ENCODE data around the gene HIP1R. TPM values are rescaled to one million over a fixed set of nuclear protein-coding genes. Genes with fewer than 3 reads are reported as not detected.

HIP1R gene
- total RNA-seq, 4 donors from 2014 or later: 208 to 265 (median 238) TPM

DNA sequence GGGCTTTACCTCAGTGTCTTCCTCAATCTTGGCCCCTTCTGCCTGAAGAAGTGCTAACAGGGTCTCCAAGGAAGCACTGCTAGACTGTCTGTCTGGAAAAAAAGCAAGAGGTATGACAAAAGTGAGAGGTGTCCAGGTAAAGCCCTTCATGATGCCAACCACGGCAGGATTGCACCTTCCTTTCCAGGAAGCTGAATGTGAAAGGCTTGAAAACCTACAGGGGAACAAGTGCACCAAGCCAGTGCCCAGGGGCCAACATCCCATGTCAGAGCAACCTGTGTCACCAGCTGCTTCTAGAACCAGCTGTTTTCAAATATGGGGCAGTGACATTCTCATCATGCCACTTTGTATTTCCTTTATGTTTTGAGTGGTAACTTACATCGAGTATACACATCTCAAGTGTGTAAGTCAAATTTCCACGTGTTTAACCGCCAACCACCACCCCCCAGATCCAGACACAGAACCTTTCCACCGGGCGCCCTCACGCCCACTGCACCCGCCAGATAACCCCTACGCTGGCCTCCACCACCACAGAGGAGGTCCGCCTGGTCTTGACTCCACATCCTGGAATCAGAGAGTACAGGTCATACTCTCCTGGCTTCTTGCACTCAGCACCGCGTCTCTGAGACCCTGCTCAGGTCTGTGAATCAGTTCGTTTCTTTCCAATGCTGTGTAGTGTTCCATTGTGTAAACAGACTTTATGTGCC, 33.4 kb downstream of the HIP1R start:
- TF ChIP-seq, protein P1, sequence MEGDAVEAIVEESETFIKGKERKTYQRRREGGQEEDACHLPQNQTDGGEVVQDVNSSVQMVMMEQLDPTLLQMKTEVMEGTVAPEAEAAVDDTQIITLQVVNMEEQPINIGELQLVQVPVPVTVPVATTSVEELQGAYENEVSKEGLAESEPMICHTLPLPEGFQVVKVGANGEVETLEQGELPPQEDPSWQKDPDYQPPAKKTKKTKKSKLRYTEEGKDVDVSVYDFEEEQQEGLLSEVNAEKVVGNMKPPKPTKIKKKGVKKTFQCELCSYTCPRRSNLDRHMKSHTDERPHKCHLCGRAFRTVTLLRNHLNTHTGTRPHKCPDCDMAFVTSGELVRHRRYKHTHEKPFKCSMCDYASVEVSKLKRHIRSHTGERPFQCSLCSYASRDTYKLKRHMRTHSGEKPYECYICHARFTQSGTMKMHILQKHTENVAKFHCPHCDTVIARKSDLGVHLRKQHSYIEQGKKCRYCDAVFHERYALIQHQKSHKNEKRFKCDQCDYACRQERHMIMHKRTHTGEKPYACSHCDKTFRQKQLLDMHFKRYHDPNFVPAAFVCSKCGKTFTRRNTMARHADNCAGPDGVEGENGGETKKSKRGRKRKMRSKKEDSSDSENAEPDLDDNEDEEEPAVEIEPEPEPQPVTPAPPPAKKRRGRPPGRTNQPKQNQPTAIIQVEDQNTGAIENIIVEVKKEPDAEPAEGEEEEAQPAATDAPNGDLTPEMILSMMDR (IDR thresholded peaks at IDR 0.05): no peak
- no peak for TF ChIP-seq POLR2A (IDR thresholded peaks at IDR 0.05)
- peak overlapping the region in 3 of 4 donors; percentile 64 to 88 (median 81) for H3K27ac ChIP-seq
- H3K27me3 ChIP-seq: no peaks in the 10 kb centered on the region
- no peak overlapping the region for H3K4me3 ChIP-seq
- H3K36me3 ChIP-seq: peaks cover 0 to 61% (median 0%) of the 10 kb centered on the region in 3 donors
- H3K4me1 ChIP-seq: peaks cover 13 to 69% (median 27%) of the 10 kb centered on the region in 4 donors
- no peaks in the 10 kb centered on the region for H3K9me3 ChIP-seq
- DNase-seq: peak in 1 of 3 donors; percentile 40

DNA sequence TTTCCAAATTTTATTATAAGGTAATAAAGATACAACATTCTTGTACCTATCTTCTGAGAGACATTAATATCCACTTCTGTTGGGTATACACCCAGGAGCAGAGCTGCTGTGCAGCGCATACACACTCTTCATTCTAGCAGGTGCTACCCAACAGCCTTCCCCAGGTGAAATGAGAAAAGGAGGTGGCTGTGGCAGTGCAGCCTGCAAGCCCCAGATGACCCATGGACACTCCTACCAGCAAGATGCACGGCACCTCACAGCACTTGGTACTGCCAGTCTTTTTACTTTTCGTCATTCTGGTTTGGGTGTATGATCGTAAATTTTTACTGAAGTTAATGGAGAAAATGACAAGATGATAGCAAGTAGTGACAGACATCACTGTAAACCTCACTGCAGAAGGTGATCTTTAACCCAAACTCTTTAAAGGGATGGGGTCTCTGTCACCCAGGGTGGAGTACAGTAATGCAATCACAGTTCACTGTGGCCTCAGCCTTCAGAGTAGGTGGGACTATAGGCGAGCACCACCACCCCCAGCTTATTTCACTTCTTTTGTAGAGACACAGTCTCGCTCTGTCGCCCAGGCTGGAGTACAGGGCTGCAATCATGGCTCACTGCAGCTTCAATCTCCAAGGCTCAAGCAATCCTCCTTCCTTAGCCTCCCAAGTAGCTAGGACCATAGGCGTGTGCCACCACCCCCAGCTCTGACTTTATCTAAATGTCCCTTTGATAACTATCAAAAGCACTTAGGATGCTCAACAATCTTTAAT, 34.1 kb downstream of the HIP1R start:
- no peak overlapping the region for H3K4me3 ChIP-seq
- no peak for TF ChIP-seq POLR2A (IDR thresholded peaks at IDR 0.05)
- TF ChIP-seq, protein P1 (IDR thresholded peaks at IDR 0.05): no peak
- peaks cover 0 to 57% (median 0%) of the 10 kb centered on the region in 3 donors for H3K36me3 ChIP-seq
- no peak for DNase-seq
- H3K4me1 ChIP-seq: peaks cover 13 to 71% (median 27%) of the 10 kb centered on the region in 4 donors
- no peaks in the 10 kb centered on the region for H3K27me3 ChIP-seq
- peak overlapping the region in 1 of 4 donors; percentile 88 for H3K27ac ChIP-seq
- H3K9me3 ChIP-seq: no peaks in the 10 kb centered on the region

DNA sequence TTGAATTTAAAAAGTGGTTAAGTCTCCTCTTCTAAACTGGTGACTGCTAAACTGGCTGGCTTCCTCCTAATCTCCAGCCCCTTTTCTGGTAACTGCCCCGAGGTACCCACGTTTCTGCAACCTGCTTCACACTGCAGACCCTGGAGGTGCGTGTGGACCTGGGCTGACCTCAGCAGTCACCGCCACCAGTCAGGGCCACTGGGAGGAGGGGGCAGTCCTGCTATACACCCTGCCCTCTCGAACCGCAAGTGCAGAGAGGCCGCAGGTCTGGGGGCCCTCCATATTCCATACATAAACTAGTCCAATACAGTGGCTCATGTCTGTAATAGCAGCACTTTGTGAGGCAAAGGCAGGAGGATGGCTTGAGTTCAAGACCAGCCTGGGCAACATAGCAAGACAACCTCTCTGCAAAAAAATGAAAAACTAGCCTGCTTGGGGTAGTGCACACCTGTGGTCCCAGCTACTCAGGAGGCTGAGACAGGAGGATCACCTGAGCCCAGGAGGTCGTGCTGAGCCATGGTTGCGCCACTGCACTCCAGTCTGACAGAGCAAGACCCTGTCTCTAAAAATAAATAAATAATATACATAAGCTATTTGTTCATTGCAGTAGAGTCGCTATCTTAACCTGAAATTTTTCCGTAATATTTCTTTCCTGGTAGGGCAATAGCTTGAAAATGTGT, 35.0 kb downstream of the HIP1R start:
- no peak overlapping the region for H3K4me3 ChIP-seq
- peaks cover 13 to 73% (median 27%) of the 10 kb centered on the region in 4 donors for H3K4me1 ChIP-seq
- peaks cover 0 to 48% (median 0%) of the 10 kb centered on the region in 3 donors for H3K36me3 ChIP-seq
- DNase-seq: peak in 1 of 3 donors; percentile 43
- H3K9me3 ChIP-seq: no peaks in the 10 kb centered on the region
- H3K27ac ChIP-seq: peak overlapping the region; percentile 8 to 74 (median 70)
- H3K27me3 ChIP-seq: no peaks in the 10 kb centered on the region
- TF ChIP-seq, protein P1 (IDR thresholded peaks at IDR 0.05): no peak
- no peak for TF ChIP-seq POLR2A (IDR thresholded peaks at IDR 0.05)

DNA sequence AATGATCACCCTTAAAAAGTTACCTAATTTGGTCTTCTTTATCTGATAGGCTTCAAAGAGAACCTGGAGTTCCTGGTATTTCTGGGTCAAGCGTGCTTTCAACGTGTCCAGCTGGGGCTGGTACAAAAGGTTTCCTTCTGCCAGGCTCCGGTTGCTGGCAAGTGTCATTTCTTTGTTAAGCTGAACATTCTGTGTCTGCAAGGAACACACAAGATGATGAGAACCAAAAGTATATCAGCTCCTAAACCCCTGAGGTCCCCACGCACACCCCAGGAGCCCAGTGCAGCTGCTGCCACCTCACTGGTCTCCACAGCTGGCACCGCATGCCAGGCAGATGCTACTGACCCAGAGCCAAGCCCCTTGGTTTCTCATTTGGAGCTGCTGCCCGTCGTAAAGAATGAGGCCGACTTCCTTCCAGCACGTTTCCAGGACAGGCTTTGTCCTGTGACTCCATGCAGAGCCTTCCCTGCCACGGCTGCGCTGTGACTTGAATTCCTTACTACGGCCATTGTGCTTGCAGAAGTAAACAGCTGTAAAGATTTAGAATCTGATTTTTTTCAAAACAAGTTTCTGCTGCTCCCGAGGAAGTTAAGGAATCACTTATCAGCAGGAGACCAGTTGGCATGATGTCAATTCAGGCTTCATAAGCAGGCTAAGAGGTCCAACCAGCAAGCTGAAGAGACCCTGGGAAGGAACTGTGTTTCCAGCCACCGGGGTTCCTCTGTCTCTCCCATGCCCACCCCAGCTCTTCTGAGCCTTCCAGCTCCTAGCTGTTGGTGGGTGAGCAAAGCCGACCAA, 35.8 kb downstream of the HIP1R start:
- no peak for TF ChIP-seq POLR2A (IDR thresholded peaks at IDR 0.05)
- TF ChIP-seq, protein P1 (IDR thresholded peaks at IDR 0.05): no peak
- Histone ChIP-seq H3K27me3 (no peaks in the 10 kb centered on the region), H3K9me3 (no peaks in the 10 kb centered on the region), H3K4me3 (peak overlapping the region; percentile 2 to 41 (median 29)), H3K36me3 (peaks cover 0 to 40% (median 0%) of the 10 kb centered on the region in 3 donors), H3K4me1 (peaks cover 13 to 77% (median 27%) of the 10 kb centered on the region in 4 donors), H3K27ac (peak overlapping the region; percentile 67 to 74 (median 73))
- DNase-seq: peak in 2 of 3 donors; percentile 53 to 60

Measured in Peyer's patch (tissue), 4 donors.